B cell (primary cell): ENCODE data around the gene CDA. TPM values are rescaled to one million over a fixed set of nuclear protein-coding genes. Genes with fewer than 3 reads are reported as not detected.

Experiments used
- ATAC-seq: fragments of 200-7000 bp; cut with Tn5 transposase; one replicate; pipeline ENCODE4 v1.10.0; 2021; ENCODE audit warnings: low read depth, mild to moderate bottlenecking, moderate number of reproducible peaks, moderate library complexity
- CTCF ChIA-PET: fragments of 350-600 bp; sonication (Branson Sonifier 250); formaldehyde crosslinking; loops from one replicate; lab custom pipeline; 2021; ENCODE audit warnings: antibody characterized with exemption, inconsistent platforms; lab: Charles Lee
- POLR2A ChIA-PET: fragments of 350-600 bp; sonication (Branson Sonifier 250); formaldehyde crosslinking; loops from one replicate; lab custom pipeline; 2021; ENCODE audit warnings: antibody characterized with exemption; lab: Charles Lee
- DNase-seq: peaks from one replicate; pipeline ENCODE4 v3.0.0; 2013
- H2AFZ ChIP-seq: 2 replicates; pipeline ENCODE4 v1.6.1; 2012; ENCODE audit warnings: mild to moderate bottlenecking, low read depth, low read length; ENCODE audit not compliant: insufficient read depth, poor library complexity, severe bottlenecking
- H3K27ac ChIP-seq, 2 donors: 1 replicate in 1 of 2; 2 replicates in 1 of 2; pipeline ENCODE4 v1.5.1; 2012 to 2013; ENCODE audit warnings: low read length in 2 of 2, mild to moderate bottlenecking in 2 of 2, moderate library complexity in 1 of 2
- H3K27me3 ChIP-seq, 4 experiments: fragments of 200-600 bp in 1 of 4; sonication (generic) in 1 of 4; replicated peaks in 1 of 4; 1 replicate in 2 of 4; 2 replicates in 2 of 4; pipeline versions ENCODE4 v1.6.1 to v1.7.0; 2013 to 2016; ENCODE audit warnings: low read length in 3 of 4, mild to moderate bottlenecking in 2 of 4, mixed read lengths in 1 of 4, moderate library complexity in 1 of 4; ENCODE audit not compliant: insufficient read depth in 4 of 4, control insufficient read depth in 3 of 4; ENCODE audit errors: control extremely low read depth in 1 of 4
- H3K36me3 ChIP-seq, 2 experiments: replicated peaks in 1 of 2; 1 replicate in 1 of 2; 2 replicates in 1 of 2; pipeline versions ENCODE4 v1.6.1 to v1.7.1; 2013; ENCODE audit warnings: low read length in 1 of 2; ENCODE audit not compliant: insufficient read depth in 2 of 2, control insufficient read depth in 1 of 2; ENCODE audit errors: control extremely low read depth in 1 of 2, extremely low read depth in 1 of 2
- H3K4me1 ChIP-seq, 2 donors: fragments of 200-600 bp in 1 of 2; sonication (generic) in 1 of 2; 1 replicate in 1 of 2; 2 replicates in 1 of 2; pipeline versions ENCODE4 v1.5.1 to v1.6.1; 2013 to 2017; ENCODE audit warnings: low read length in 2 of 2; ENCODE audit not compliant: control insufficient read depth in 2 of 2, insufficient read depth in 2 of 2
- H3K4me2 ChIP-seq: replicated peaks from 2 replicates; pipeline ENCODE3; 2012; ENCODE audit warnings: mild to moderate bottlenecking, low read depth, low read length; ENCODE audit not compliant: poor library complexity, severe bottlenecking
- H3K4me3 ChIP-seq, 5 experiments: fragments of 200-600 bp in 1 of 5; sonication (generic) in 1 of 5; 1 replicate in 3 of 5; 2 replicates in 2 of 5; pipeline versions ENCODE4 v1.5.1 to v1.7.0; 2011 to 2016; ENCODE audit warnings: low read length in 4 of 5, mild to moderate bottlenecking in 4 of 5, low read depth in 2 of 5, control low read depth in 1 of 5, moderate library complexity in 1 of 5; ENCODE audit not compliant: insufficient read depth in 1 of 5; ENCODE audit errors: control extremely low read depth in 1 of 5, extremely low read depth in 1 of 5
- H3K79me2 ChIP-seq: fragments of 200-600 bp; sonication (generic); one replicate; pipeline ENCODE4 v1.6.0; 2016; ENCODE audit warnings: low read length; ENCODE audit not compliant: control insufficient read depth, insufficient read depth
- H3K9ac ChIP-seq: fragments of 200-600 bp; sonication (generic); 2 replicates; pipeline ENCODE4 v1.6.1; 2017; ENCODE audit warnings: mild to moderate bottlenecking, low read length, moderate library complexity
- H3K9me3 ChIP-seq, 3 donors: one replicate each; pipeline versions ENCODE4 v1.6.1 to v1.7.1; 2013; ENCODE audit warnings: low read length in 2 of 3; ENCODE audit not compliant: control insufficient read depth in 2 of 3, insufficient read depth in 1 of 3; ENCODE audit errors: control extremely low read depth in 1 of 3
- H4K20me1 ChIP-seq: 2 replicates; pipeline ENCODE4 v1.6.0; 2012; ENCODE audit warnings: mild to moderate bottlenecking, low read length; ENCODE audit not compliant: insufficient read depth, control insufficient read depth, poor library complexity, severe bottlenecking
- H3K27ac Mint-ChIP-seq: one replicate; pipeline ENCODE4 v1.8.0; 2021; ENCODE audit warnings: mixed read lengths
- H3K27me3 Mint-ChIP-seq: one replicate; pipeline ENCODE4 v1.8.0; 2021; ENCODE audit warnings: mixed read lengths
- H3K4me1 Mint-ChIP-seq: one replicate; pipeline ENCODE4 v1.8.0; 2021; ENCODE audit warnings: mixed read lengths
- H3K4me3 Mint-ChIP-seq: one replicate; pipeline ENCODE4 v1.8.0; 2021; ENCODE audit warnings: mixed read lengths
- H3K9me3 Mint-ChIP-seq: one replicate; pipeline ENCODE4 v1.8.0; 2022; ENCODE audit warnings: mixed read lengths; ENCODE audit not compliant: insufficient read depth
- CTCF ChIP-seq: fragments of 200-600 bp; IDR thresholded peaks from one replicate; pipeline ENCODE4 v1.8.0; 2022; ENCODE audit warnings: antibody characterized with exemption, mild to moderate bottlenecking
- EZH2 ChIP-seq: IDR thresholded peaks from 2 replicates; pipeline ENCODE4 v1.6.1; 2012; ENCODE audit warnings: borderline replicate concordance, low read depth, mild to moderate bottlenecking, moderate library complexity, low read length; ENCODE audit not compliant: insufficient read depth, poor library complexity, severe bottlenecking
- WGBS: methylation state at CpG from one replicate; pipeline ENCODE4 v1.1.5; 2013; ENCODE audit warnings: missing lambda C conversion rate; ENCODE audit not compliant: insufficient coverage; 5-methylcytosine and 5-hydroxymethylcytosine counted together
- intact Hi-C: fragments of 100-400 bp; cut with micrococcal nuclease; formaldehyde crosslinking; loops from one replicate; pipeline ENCODE4 v1.10.0; 2022
- polyA plus RNA-seq: library from polyadenylated mRNA; depleted of rRNA; stranded (reverse); fragments of >200 nt; gene quantifications from 2 replicates; pipeline ENCODE4 v1.2.3, GENCODE V29; 2012
- total RNA-seq, 2 donors: library from RNA; stranded (reverse); fragments of 120-200 nt in 1 of 2; gene quantifications; 1 replicate in 1 of 2; 2 replicates in 1 of 2; pipeline versions ENCODE4 v1.2.3 to v1.2.4, GENCODE V29; 2013 to 2022

CDA gene
- total and polyA plus RNA-seq, 2 donors (not counting 1 experiment from before 2014, with no cell fraction given), result 0.64 TPM; not detected in 1

GRCh38 chr1:20666146-20666545 lies 77.2 kb downstream of the CDA start:
- no peak overlapping the region for H3K4me3 ChIP-seq
- ChIA-PET CTCF (interaction anchor here (0.9 kb wide), 1 partner anchor 27 kb away, joined by 3 read pairs; no protein-coding TSS in a partner anchor), POLR2A (no interaction called here)
- ATAC-seq (no peak), DNase-seq (no peak)
- H3K27me3 Mint-ChIP-seq, result no peaks in the 10 kb centered on the region
- H3K79me2 ChIP-seq, result peaks cover 26% of the 10 kb centered on the region
- H3K27me3 ChIP-seq, result peaks cover 0 to 2% (median 0%) of the 10 kb centered on the region in 4 experiments
- no peak for TF ChIP-seq EZH2
- TF ChIP-seq CTCF, result no peak
- H3K36me3 ChIP-seq, result no peaks in the 10 kb centered on the region
- 88% methylated on average over 14 of the region's 16 CpGs for WGBS
- H4K20me1 ChIP-seq, result no peaks in the 10 kb centered on the region
- H2AFZ ChIP-seq, result no peak overlapping the region
- no peaks in the 10 kb centered on the region for H3K9me3 ChIP-seq
- H3K4me3 Mint-ChIP-seq, result no peak overlapping the region
- H3K9ac ChIP-seq, result no peak overlapping the region
- peaks cover 16% of the 10 kb centered on the region for H3K4me1 Mint-ChIP-seq
- no peak overlapping the region for H3K27ac Mint-ChIP-seq
- peaks cover 3% of the 10 kb centered on the region for H3K9me3 Mint-ChIP-seq
- intact Hi-C loops, result no loop called here
- peaks cover 5 to 11% of the 10 kb centered on the region in 2 donors for H3K4me1 ChIP-seq
- H3K27ac ChIP-seq, result no peak overlapping the region
- H3K4me2 ChIP-seq, result no peak overlapping the region

- Histone ChIP-seq H2AFZ (peak overlapping the region; percentile 15), H3K4me2 (no peak overlapping the region), H4K20me1 (no peaks in the 10 kb centered on the region), H3K27me3 (peaks cover 0 to 2% (median 0%) of the 10 kb centered on the region in 4 experiments), H3K9me3 (no peaks in the 10 kb centered on the region), H3K9ac (no peak overlapping the region), H3K4me3 (no peak overlapping the region), H3K4me1 (peaks cover 5 to 8% of the 10 kb centered on the region in 2 donors), H3K36me3 (no peaks in the 10 kb centered on the region), H3K27ac (no peak overlapping the region), H3K79me2 (peaks cover 21% of the 10 kb centered on the region)
- WGBS, result 100% methylated on average over 1 of the region's 1 CpG
- peaks cover 3% of the 10 kb centered on the region for H3K9me3 Mint-ChIP-seq
- ATAC-seq (no peak), DNase-seq (no peak)
- no peaks in the 10 kb centered on the region for H3K27me3 Mint-ChIP-seq
- CTCF ChIA-PET, result interaction anchor here (0.9 kb wide), 1 partner anchor 28 kb away, joined by 3 read pairs; no protein-coding TSS in a partner anchor
- H3K4me3 Mint-ChIP-seq, result no peak overlapping the region
- TF ChIP-seq EZH2, result no peak
- TF ChIP-seq CTCF, result no peak
- H3K27ac Mint-ChIP-seq, result no peak overlapping the region
- intact Hi-C loops, result no loop called here
- POLR2A ChIA-PET, result no interaction called here
- peaks cover 10% of the 10 kb centered on the region for H3K4me1 Mint-ChIP-seq
These were observed 77.9 kb downstream of the CDA start for GRCh38 chr1:20666804-20667203.

Other genes with a start within 250 kb of the CDA start
- gene CAMK2N1, start 102.9 kb upstream of the CDA start, total RNA-seq, result 6.0 and 6.5 TPM in 2 replicates
- 0.49 and 0.74 TPM in 2 replicates for gene CAMK2N1, start 102.9 kb upstream of the CDA start, polyA plus RNA-seq
- 23.9 and 24.6 TPM in 2 replicates for gene MUL1, start 80.9 kb upstream of the CDA start, total RNA-seq
- 11.4 and 20.6 TPM in 2 replicates for gene MUL1, start 80.9 kb upstream of the CDA start, polyA plus RNA-seq
- not detected in 2 replicates for gene FAM43B, start 36.5 kb upstream of the CDA start, total RNA-seq
- not detected in 2 replicates for gene FAM43B, start 36.5 kb upstream of the CDA start, polyA plus RNA-seq
- gene PINK1, start 44.4 kb downstream of the CDA start, total RNA-seq, result 14.3 and 15.3 TPM in 2 replicates
- 5.8 and 6.2 TPM in 2 replicates for gene PINK1, start 44.4 kb downstream of the CDA start, polyA plus RNA-seq
- 99.2 and 108 TPM in 2 replicates for gene DDOST, start 72.3 kb downstream of the CDA start, total RNA-seq
- gene DDOST, start 72.3 kb downstream of the CDA start, polyA plus RNA-seq, result 57.2 and 73.5 TPM in 2 replicates
- gene KIF17, start 128.9 kb downstream of the CDA start, total RNA-seq, result not detected in 2 replicates
- not detected in 2 replicates for gene KIF17, start 128.9 kb downstream of the CDA start, polyA plus RNA-seq
- 0.29 and 0.30 TPM in 2 replicates for gene SH2D5, start 143.6 kb downstream of the CDA start, total RNA-seq
- not detected in 2 replicates for gene SH2D5, start 143.6 kb downstream of the CDA start, polyA plus RNA-seq
- 303 and 323 TPM in 2 replicates for gene HP1BP3, start 198.2 kb downstream of the CDA start, total RNA-seq
- gene HP1BP3, start 198.2 kb downstream of the CDA start, polyA plus RNA-seq, result 147 and 205 TPM in 2 replicates